ENCODE measurements around the gene ERP44.

- TF ChIP-seq CTCF (IDR thresholded peaks at IDR 0.05) (no peak), EP300 (IDR thresholded peaks at IDR 0.05) (no peak), POLR2A (IDR thresholded peaks at IDR 0.05) (no peak)
Observed at GRCh38 chr9:99962680-99963261, 136.0 kb downstream of the ERP44 start.
